NT2/D1 (cell line): ENCODE measurements around the gene CHST12.
A peak's percentile ranks its signal among the peaks of the same experiment; 100 is the strongest.

ENCODE experiments used
- DNase-seq: peaks from one replicate; pipeline ENCODE4 v3.0.0-alpha.2; 2011; ENCODE audit warnings: low read depth, low spot score
- H3K27me3 ChIP-seq: 2 replicates; pipeline ENCODE4 v1.6.0; 2011; ENCODE audit warnings: mild to moderate bottlenecking; ENCODE audit not compliant: insufficient read length, insufficient read depth
- H3K36me3 ChIP-seq: 2 replicates; pipeline ENCODE4 v1.6.1; 2011; ENCODE audit warnings: mild to moderate bottlenecking, low read length, mixed read lengths; ENCODE audit not compliant: insufficient read depth, insufficient read length
- H3K4me1 ChIP-seq: 2 replicates; pipeline ENCODE4 v1.5.1; 2011; ENCODE audit not compliant: insufficient read depth, insufficient read length
- H3K4me3 ChIP-seq: 2 replicates; pipeline ENCODE4 v1.5.1; 2011; ENCODE audit warnings: low read depth; ENCODE audit not compliant: insufficient read length
- H3K9ac ChIP-seq: 2 replicates; pipeline ENCODE4 v1.6.0; 2011; ENCODE audit warnings: low read depth; ENCODE audit not compliant: insufficient read length
- H3K9me3 ChIP-seq: 2 replicates; pipeline ENCODE4 v1.5.1; 2011; ENCODE audit warnings: mild to moderate bottlenecking, low read length; ENCODE audit not compliant: insufficient read depth
- SUZ12 ChIP-seq: IDR thresholded peaks from 2 replicates; pipeline ENCODE4 v1.6.1; 2011; ENCODE audit not compliant: insufficient read length, insufficient read depth; ENCODE audit errors: extremely low read depth
- YY1 ChIP-seq: IDR thresholded peaks from 2 replicates; pipeline ENCODE4 v1.6.1; 2011; ENCODE audit not compliant: insufficient read length, insufficient read depth
- ZNF274 ChIP-seq: IDR thresholded peaks from 2 replicates; pipeline ENCODE4 v1.6.1; 2011; ENCODE audit warnings: mild to moderate bottlenecking, low read depth, low read length

Gene CHST12

GRCh38 chr7:2417981-2418481 lies 14.6 kb downstream of the CHST12 start:
- H3K9me3 ChIP-seq, result no peaks in the 10 kb centered on the region
- DNase-seq, result no peak
- no peaks in the 10 kb centered on the region for H3K4me1 ChIP-seq
- no peaks in the 10 kb centered on the region for H3K27me3 ChIP-seq
- TF ChIP-seq ZNF274 (no peak), SUZ12 (no peak), YY1 (no peak)
- peaks cover 7% of the 10 kb centered on the region for H3K36me3 ChIP-seq
- peak overlapping the region; percentile 46 for H3K9ac ChIP-seq
- no peak overlapping the region for H3K4me3 ChIP-seq

DNA sequence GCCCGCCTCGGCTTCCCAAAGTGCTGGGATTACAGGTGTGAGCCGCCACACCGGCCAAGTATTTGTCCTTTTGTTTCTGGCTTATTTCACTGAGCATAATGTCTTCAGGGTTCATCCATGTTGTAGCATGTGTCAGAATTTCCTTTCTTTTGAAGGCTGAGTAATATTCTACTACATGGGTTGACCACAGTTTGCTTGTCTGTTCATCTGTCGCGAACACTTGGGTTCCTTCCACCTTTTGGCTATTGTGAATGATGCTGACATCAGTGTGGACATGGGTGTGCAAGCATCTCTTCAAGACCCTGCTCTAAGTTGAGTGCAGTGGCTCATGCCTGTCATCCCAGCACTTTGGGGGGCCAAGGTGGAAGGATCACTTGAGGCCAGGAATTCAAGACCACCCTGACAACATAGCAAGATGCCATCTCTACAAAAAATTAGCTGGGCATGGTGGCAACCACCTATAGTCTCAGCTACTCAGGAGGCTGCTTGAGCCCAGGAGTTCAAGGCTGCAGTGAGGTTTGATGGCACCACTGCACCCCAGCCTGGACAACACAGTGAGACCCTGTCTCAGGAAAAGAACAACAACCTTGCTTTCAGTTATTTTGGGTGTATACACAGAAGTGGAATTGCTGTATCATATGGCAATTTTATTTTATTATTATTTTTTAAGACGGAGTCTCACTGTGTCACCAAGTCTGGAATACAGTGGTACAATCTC lies 17.0 kb downstream of the CHST12 start:
- H3K9ac ChIP-seq, result no peak overlapping the region
- no peak for DNase-seq
- no peak overlapping the region for H3K4me3 ChIP-seq
- H3K27me3 ChIP-seq, result no peaks in the 10 kb centered on the region
- H3K4me1 ChIP-seq, result peaks cover 8% of the 10 kb centered on the region
- peaks cover 7% of the 10 kb centered on the region for H3K36me3 ChIP-seq
- TF ChIP-seq ZNF274 (no peak), YY1 (no peak), SUZ12 (no peak)
- H3K9me3 ChIP-seq, result no peaks in the 10 kb centered on the region

- TF ChIP-seq SUZ12, result no peak
- TF ChIP-seq ZNF274, result no peak
- TF ChIP-seq YY1, result no peak
- Histone ChIP-seq H3K4me3 (no peak overlapping the region), H3K9ac (no peak overlapping the region), H3K4me1 (peaks cover 12% of the 10 kb centered on the region), H3K9me3 (no peaks in the 10 kb centered on the region), H3K27me3 (no peaks in the 10 kb centered on the region), H3K36me3 (peaks cover 7% of the 10 kb centered on the region)
- no peak for DNase-seq
Measured at GRCh38 chr7:2421943-2422310, 18.5 kb downstream of the CHST12 start.

DNA sequence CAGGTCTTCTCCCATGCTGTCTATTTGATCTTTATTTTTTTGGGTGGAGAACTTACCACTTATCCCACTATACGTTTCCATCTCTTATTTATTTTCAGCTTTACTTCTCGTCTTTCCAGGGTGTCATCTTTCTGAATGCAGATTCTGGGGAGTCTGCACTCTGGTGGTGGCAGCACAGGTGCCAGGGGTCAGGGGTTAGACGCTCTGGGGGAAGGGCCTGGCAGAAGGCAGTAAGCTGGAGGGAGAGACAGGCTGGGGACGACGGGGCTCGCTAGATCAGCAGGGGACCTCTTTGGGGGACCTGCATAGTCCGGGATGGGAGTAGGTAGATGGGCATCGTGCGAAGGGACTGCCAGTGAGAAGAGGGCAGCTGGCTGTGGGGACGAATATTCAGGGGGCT lies 22.3 kb downstream of the CHST12 start:
- no peak overlapping the region for H3K4me3 ChIP-seq
- H3K27me3 ChIP-seq, result no peaks in the 10 kb centered on the region
- no peak overlapping the region for H3K9ac ChIP-seq
- H3K4me1 ChIP-seq, result peaks cover 12% of the 10 kb centered on the region
- no peak for DNase-seq
- TF ChIP-seq YY1 (no peak), ZNF274 (no peak), SUZ12 (no peak)
- H3K9me3 ChIP-seq, result peaks cover 7% of the 10 kb centered on the region
- H3K36me3 ChIP-seq, result no peaks in the 10 kb centered on the region

DNA sequence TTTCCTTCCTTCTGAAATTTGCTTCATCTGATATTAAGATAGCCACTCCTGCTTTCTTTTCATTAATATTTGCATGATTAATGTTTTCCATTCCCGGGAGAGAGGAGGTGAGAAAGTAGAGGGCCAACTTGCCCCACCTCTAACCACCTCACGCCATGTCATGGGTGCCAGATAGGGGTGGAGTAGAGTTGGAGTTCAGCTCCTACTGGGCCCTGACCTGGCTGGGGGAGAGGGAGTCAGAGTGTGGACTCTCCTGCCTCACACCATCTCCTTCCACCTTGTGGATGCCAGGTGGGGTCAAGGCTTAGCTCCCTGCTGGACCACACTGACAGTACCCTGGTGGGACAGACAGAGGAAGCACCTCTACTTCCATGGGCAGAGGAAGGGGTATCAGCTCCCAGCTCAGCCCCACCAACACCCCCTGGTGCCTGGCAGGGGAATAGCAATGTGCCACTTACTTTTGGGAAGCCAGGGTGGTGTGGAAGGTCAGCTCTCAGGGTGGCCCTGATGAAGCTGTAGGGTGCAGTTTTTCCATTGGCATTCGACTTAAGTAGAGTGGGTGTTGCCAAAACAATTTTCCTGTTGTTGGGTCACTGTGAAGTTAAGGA lies 28.0 kb downstream of the CHST12 start:
- peaks cover 38% of the 10 kb centered on the region for H3K36me3 ChIP-seq
- peaks cover 6% of the 10 kb centered on the region for H3K4me1 ChIP-seq
- TF ChIP-seq ZNF274, result no peak
- no peak for TF ChIP-seq YY1
- TF ChIP-seq SUZ12, result no peak
- H3K9ac ChIP-seq, result no peak overlapping the region
- no peaks in the 10 kb centered on the region for H3K27me3 ChIP-seq
- H3K4me3 ChIP-seq, result no peak overlapping the region
- H3K9me3 ChIP-seq, result peaks cover 15% of the 10 kb centered on the region
- no peak for DNase-seq

DNA sequence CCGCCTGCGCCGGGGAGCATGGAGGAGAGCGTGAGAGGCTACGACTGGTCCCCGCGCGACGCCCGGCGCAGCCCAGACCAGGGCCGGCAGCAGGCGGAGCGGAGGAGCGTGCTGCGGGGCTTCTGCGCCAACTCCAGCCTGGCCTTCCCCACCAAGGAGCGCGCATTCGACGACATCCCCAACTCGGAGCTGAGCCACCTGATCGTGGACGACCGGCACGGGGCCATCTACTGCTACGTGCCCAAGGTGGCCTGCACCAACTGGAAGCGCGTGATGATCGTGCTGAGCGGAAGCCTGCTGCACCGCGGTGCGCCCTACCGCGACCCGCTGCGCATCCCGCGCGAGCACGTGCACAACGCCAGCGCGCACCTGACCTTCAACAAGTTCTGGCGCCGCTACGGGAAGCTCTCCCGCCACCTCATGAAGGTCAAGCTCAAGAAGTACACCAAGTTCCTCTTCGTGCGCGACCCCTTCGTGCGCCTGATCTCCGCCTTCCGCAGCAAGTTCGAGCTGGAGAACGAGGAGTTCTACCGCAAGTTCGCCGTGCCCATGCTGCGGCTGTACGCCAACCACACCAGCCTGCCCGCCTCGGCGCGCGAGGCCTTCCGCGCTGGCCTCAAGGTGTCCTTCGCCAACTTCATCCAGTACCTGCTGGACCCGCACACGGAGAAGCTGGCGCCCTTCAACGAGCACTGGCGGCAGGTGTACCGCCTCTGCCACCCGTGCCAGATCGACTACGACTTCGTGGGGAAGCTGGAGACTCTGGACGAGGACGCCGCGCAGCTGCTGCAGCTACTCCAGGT lies 29.7 kb downstream of the CHST12 start:
- Histone ChIP-seq H3K4me3 (no peak overlapping the region), H3K36me3 (peaks cover 53% of the 10 kb centered on the region), H3K9ac (no peak overlapping the region), H3K9me3 (peaks cover 15% of the 10 kb centered on the region), H3K4me1 (peaks cover 8% of the 10 kb centered on the region), H3K27me3 (no peaks in the 10 kb centered on the region)
- TF ChIP-seq ZNF274 (no peak), YY1 (no peak), SUZ12 (no peak)
- no peak for DNase-seq

DNA sequence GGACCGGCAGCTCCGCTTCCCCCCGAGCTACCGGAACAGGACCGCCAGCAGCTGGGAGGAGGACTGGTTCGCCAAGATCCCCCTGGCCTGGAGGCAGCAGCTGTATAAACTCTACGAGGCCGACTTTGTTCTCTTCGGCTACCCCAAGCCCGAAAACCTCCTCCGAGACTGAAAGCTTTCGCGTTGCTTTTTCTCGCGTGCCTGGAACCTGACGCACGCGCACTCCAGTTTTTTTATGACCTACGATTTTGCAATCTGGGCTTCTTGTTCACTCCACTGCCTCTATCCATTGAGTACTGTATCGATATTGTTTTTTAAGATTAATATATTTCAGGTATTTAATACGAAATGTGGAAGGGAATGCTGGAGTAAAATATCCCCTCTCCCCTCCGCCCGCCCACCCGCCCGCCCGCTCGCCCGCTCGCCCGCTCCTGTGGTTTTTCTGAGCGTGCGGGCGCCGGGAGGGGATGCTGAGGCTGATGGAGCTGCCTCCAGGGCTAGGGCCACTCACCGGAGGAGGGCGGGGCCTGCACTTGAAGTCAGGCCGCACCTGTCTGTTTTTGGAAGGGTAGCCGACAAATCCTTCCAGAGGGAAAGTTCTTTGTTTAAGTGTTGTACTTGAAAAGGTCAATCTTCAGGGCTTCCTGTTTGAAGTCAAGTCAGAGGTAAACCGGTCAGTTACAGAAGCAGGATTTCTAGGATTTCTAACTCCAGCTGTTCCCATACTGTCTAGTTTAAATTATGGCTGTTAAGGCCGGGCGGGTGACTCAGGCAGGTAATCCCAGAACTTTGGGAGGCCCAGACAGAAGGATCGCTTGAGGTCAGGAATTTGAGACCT lies 30.5 kb downstream of the CHST12 start:
- Histone ChIP-seq H3K4me1 (peaks cover 8% of the 10 kb centered on the region), H3K9me3 (peaks cover 15% of the 10 kb centered on the region), H3K27me3 (no peaks in the 10 kb centered on the region), H3K36me3 (peaks cover 61% of the 10 kb centered on the region), H3K9ac (no peak overlapping the region), H3K4me3 (no peak overlapping the region)
- TF ChIP-seq YY1 (no peak), ZNF274 (no peak), SUZ12 (no peak)
- no peak for DNase-seq
